ENCODE measurements around the gene AK5.

DNA sequence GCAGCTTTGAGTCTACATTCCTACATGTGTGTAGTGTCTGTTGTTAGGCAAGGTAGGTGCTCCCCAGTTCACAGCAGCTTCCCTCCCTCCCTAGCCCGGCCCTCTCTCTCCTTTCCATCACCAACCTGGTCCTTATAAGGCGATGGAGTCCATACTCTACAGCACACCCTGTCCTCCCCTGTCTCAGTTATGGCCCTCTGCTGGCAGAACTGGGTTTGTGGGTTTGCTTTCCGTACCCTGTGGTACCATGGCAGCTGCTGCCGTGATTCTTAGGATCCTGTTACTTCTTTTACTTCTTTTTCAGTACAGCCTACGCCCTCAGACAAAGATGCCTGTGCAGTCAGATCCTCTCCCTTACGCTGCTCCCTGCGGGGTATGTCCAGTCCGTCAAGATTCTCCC, 31.7 kb downstream of the AK5 start:
- TF ChIP-seq EHMT2 (IDR thresholded peaks at IDR 0.05; ENCODE audit: low read depth) (no peak), HOXA7 (CRISPR knock-in tag; IDR thresholded peaks at IDR 0.05) (no peak), POLR2A (IDR thresholded peaks at IDR 0.05; ENCODE audit: low read length) (no peak), CHD2 (IDR thresholded peaks at IDR 0.05; ENCODE audit: low read length, partially characterized antibody) (no peak), JUN (IDR thresholded peaks at IDR 0.05) (no peak), EP300 (IDR thresholded peaks at IDR 0.05) (no peak), HDAC2 (IDR thresholded peaks at IDR 0.05) (no peak), CEBPB (IDR thresholded peaks at IDR 0.05) (no peak), GATA3 (IDR thresholded peaks at IDR 0.05; ENCODE audit: borderline replicate concordance) (no peak)
- TF ChIP-seq, protein P1, sequence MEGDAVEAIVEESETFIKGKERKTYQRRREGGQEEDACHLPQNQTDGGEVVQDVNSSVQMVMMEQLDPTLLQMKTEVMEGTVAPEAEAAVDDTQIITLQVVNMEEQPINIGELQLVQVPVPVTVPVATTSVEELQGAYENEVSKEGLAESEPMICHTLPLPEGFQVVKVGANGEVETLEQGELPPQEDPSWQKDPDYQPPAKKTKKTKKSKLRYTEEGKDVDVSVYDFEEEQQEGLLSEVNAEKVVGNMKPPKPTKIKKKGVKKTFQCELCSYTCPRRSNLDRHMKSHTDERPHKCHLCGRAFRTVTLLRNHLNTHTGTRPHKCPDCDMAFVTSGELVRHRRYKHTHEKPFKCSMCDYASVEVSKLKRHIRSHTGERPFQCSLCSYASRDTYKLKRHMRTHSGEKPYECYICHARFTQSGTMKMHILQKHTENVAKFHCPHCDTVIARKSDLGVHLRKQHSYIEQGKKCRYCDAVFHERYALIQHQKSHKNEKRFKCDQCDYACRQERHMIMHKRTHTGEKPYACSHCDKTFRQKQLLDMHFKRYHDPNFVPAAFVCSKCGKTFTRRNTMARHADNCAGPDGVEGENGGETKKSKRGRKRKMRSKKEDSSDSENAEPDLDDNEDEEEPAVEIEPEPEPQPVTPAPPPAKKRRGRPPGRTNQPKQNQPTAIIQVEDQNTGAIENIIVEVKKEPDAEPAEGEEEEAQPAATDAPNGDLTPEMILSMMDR (IDR thresholded peaks at IDR 0.05), result peak; percentile 23; the same call in 1 of the 3 replicates
- TF ChIP-seq, protein P2, sequence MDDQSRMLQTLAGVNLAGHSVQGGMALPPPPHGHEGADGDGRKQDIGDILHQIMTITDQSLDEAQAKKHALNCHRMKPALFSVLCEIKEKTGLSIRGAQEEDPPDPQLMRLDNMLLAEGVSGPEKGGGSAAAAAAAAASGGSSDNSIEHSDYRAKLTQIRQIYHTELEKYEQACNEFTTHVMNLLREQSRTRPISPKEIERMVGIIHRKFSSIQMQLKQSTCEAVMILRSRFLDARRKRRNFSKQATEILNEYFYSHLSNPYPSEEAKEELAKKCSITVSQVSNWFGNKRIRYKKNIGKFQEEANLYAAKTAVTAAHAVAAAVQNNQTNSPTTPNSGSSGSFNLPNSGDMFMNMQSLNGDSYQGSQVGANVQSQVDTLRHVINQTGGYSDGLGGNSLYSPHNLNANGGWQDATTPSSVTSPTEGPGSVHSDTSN (IDR thresholded peaks at IDR 0.05), result no peak
- TF ChIP-seq, protein P3, sequence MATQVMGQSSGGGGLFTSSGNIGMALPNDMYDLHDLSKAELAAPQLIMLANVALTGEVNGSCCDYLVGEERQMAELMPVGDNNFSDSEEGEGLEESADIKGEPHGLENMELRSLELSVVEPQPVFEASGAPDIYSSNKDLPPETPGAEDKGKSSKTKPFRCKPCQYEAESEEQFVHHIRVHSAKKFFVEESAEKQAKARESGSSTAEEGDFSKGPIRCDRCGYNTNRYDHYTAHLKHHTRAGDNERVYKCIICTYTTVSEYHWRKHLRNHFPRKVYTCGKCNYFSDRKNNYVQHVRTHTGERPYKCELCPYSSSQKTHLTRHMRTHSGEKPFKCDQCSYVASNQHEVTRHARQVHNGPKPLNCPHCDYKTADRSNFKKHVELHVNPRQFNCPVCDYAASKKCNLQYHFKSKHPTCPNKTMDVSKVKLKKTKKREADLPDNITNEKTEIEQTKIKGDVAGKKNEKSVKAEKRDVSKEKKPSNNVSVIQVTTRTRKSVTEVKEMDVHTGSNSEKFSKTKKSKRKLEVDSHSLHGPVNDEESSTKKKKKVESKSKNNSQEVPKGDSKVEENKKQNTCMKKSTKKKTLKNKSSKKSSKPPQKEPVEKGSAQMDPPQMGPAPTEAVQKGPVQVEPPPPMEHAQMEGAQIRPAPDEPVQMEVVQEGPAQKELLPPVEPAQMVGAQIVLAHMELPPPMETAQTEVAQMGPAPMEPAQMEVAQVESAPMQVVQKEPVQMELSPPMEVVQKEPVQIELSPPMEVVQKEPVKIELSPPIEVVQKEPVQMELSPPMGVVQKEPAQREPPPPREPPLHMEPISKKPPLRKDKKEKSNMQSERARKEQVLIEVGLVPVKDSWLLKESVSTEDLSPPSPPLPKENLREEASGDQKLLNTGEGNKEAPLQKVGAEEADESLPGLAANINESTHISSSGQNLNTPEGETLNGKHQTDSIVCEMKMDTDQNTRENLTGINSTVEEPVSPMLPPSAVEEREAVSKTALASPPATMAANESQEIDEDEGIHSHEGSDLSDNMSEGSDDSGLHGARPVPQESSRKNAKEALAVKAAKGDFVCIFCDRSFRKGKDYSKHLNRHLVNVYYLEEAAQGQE (IDR thresholded peaks at IDR 0.05), result no peak

Data from A549 (cell line).